Measurements from ENCODE around the gene PRIM2.
A peak's percentile ranks its signal among the peaks of the same experiment; 100 is the strongest.
"Not testable (repeated sequence)": the region's sequence is repeated elsewhere in the genome, so short reads cannot be mapped to it uniquely, and the experiment has no call there.

Gene PRIM2

GRCh38 chr6:57317060-57317943, at the start of gene PRIM2:
PRIM2 (plus strand) TSS chr6:57317630; CDS start chr6:57318446, 816 bp downstream.
- peak; percentile 92 for DNase-seq (ENCODE audit: low read depth, low spot score)

- DNase-seq (ENCODE audit: low read depth, low spot score), result no peak
These were observed 49.2 kb upstream of the PRIM2 start for GRCh38 chr6:57268294-57268640.

GRCh38 chr6:57274113-57274824, 43.2 kb upstream of the PRIM2 start:
- not testable (repeated sequence) for DNase-seq (ENCODE audit: low read depth, low spot score)

- DNase-seq (ENCODE audit: low read depth, low spot score), result no peak
These were observed 42.0 kb upstream of the PRIM2 start for GRCh38 chr6:57275384-57275783.

GRCh38 chr6:57276946-57277345, 40.5 kb upstream of the PRIM2 start:
- no peak for DNase-seq (ENCODE audit: low read depth, low spot score)

- no peak for DNase-seq (ENCODE audit: low read depth, low spot score)
These were observed 38.9 kb upstream of the PRIM2 start for GRCh38 chr6:57278570-57278969.

- DNase-seq (ENCODE audit: low read depth, low spot score), result no peak
These were observed 38.4 kb upstream of the PRIM2 start for GRCh38 chr6:57279013-57279412.

GRCh38 chr6:57283106-57283505, 34.3 kb upstream of the PRIM2 start:
- DNase-seq (ENCODE audit: low read depth, low spot score), result no peak

GRCh38 chr6:57283911-57284455, 33.4 kb upstream of the PRIM2 start:
- no peak for DNase-seq (ENCODE audit: low read depth, low spot score)

- DNase-seq (ENCODE audit: low read depth, low spot score), result peak; percentile 91
These were observed 29.3 kb upstream of the PRIM2 start for GRCh38 chr6:57288136-57288535.

- DNase-seq (ENCODE audit: low read depth, low spot score), result not testable (repeated sequence)
These were observed 24.0 kb upstream of the PRIM2 start for GRCh38 chr6:57293472-57293871.

- DNase-seq (ENCODE audit: low read depth, low spot score), result no peak
These were observed 22.5 kb upstream of the PRIM2 start for GRCh38 chr6:57294862-57295445.

- DNase-seq (ENCODE audit: low read depth, low spot score), result no peak
These were observed 19.9 kb upstream of the PRIM2 start for GRCh38 chr6:57297505-57297904.

- no peak for DNase-seq (ENCODE audit: low read depth, low spot score)
These were observed 18.7 kb upstream of the PRIM2 start for GRCh38 chr6:57298741-57299140.

GRCh38 chr6:57301757-57302156, 15.7 kb upstream of the PRIM2 start:
- DNase-seq (ENCODE audit: low read depth, low spot score), result no peak

- no peak for DNase-seq (ENCODE audit: low read depth, low spot score)
These were observed 15.0 kb upstream of the PRIM2 start for GRCh38 chr6:57302477-57302876.

- DNase-seq (ENCODE audit: low read depth, low spot score), result no peak
These were observed 13.3 kb upstream of the PRIM2 start for GRCh38 chr6:57303931-57304681.

- no peak for DNase-seq (ENCODE audit: low read depth, low spot score)
These were observed 12.3 kb upstream of the PRIM2 start for GRCh38 chr6:57305107-57305506.

GRCh38 chr6:57305761-57306160, 11.7 kb upstream of the PRIM2 start:
- DNase-seq (ENCODE audit: low read depth, low spot score), result no peak

GRCh38 chr6:57306273-57306672, 11.2 kb upstream of the PRIM2 start:
- no peak for DNase-seq (ENCODE audit: low read depth, low spot score)

GRCh38 chr6:57307850-57308249, 9.6 kb upstream of the PRIM2 start:
- DNase-seq (ENCODE audit: low read depth, low spot score), result no peak

GRCh38 chr6:57308755-57309154, 8.7 kb upstream of the PRIM2 start:
- not testable (repeated sequence) for DNase-seq (ENCODE audit: low read depth, low spot score)
